Keratinocyte (primary cell): ENCODE measurements around the gene PRAMEF20.

Experiments used
- CTCF ChIP-seq, 3 experiments: IDR thresholded peaks in 1 of 3; conservative IDR thresholded peaks in 1 of 3; optimal IDR thresholded peaks in 1 of 3; 2 replicates in 2 of 3; 3 replicates in 1 of 3; pipeline versions ENCODE3 to v1.5.1; 2011; ENCODE audit warnings: low read length in 3 of 3, mild to moderate bottlenecking in 3 of 3, moderate library complexity in 2 of 3, control low read depth in 1 of 3, inconsistent platforms in 1 of 3; ENCODE audit not compliant: insufficient read depth in 2 of 3; ENCODE audit errors: extremely low read depth in 1 of 3
- EZH2 ChIP-seq: IDR thresholded peaks from one replicate; pipeline ENCODE4 v1.6.1; 2012; ENCODE audit warnings: inconsistent platforms, mild to moderate bottlenecking, low read length, moderate library complexity

- TF ChIP-seq CTCF (optimal IDR thresholded peaks at IDR 0.05 in 1 of 3, IDR thresholded peaks at IDR 0.05 in 1 of 3, conservative IDR thresholded peaks at IDR 0.05 in 1 of 3; ENCODE audit: extremely low read depth in 1 of 3, insufficient read depth in 2 of 3, low read length in 3 of 3) (no peak), EZH2 (no peak)
These were observed 52.4 kb downstream of the PRAMEF20 start for GRCh38 chr1:13462682-13463081.
